ENCODE results near the gene ARHGAP21. TPM values are rescaled to one million over a fixed set of nuclear protein-coding genes. Genes with fewer than 3 reads are reported as not detected.

The ARHGAP21 gene
- total and polyA plus RNA-seq, 7 donors: 25.2 to 87.8 (median 53.2) TPM

DNA sequence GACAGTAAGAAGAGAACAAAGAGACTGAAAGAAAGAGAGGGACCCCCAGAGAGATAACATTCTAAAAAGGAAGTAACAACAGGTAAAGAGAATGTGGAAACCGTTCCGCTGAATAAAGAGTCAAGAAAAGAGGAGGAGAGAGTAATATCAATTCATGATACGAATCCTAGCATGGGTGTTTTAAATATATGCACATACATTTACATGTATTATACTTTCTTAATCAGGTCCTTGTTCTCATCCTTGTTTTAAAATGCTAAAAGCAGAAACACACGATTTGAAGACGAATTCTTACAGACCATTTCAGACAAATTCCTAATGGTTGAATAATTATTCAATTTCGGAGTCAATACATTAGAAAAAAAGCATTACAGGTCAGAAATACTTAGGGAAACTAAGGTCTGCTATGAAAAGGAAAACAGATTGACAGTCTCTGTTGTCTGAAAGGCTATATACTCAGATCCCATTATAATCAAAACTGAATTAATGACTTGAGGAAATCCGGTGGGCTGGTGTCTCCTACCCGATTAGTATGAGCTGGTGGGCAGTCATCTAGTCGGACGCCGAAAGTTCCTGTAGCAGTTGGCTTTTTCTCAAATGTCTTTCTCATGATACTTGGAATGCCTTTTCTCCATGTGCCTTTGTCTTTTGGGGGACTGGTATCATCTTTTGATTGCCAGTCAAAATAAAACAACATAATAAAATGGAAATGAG, 127.3 kb downstream of the ARHGAP21 start:
- WGBS, 2 donors: 96 to 98% methylated on average over 11 of the region's 11 CpGs
- TF ChIP-seq POLR2A (IDR thresholded peaks at IDR 0.05) (no peak), EP300 (IDR thresholded peaks at IDR 0.05) (no peak), POLR2AphosphoS5 (IDR thresholded peaks at IDR 0.05) (no peak)
- TF ChIP-seq, protein P1, sequence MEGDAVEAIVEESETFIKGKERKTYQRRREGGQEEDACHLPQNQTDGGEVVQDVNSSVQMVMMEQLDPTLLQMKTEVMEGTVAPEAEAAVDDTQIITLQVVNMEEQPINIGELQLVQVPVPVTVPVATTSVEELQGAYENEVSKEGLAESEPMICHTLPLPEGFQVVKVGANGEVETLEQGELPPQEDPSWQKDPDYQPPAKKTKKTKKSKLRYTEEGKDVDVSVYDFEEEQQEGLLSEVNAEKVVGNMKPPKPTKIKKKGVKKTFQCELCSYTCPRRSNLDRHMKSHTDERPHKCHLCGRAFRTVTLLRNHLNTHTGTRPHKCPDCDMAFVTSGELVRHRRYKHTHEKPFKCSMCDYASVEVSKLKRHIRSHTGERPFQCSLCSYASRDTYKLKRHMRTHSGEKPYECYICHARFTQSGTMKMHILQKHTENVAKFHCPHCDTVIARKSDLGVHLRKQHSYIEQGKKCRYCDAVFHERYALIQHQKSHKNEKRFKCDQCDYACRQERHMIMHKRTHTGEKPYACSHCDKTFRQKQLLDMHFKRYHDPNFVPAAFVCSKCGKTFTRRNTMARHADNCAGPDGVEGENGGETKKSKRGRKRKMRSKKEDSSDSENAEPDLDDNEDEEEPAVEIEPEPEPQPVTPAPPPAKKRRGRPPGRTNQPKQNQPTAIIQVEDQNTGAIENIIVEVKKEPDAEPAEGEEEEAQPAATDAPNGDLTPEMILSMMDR (IDR thresholded peaks at IDR 0.05): no peak
- Histone ChIP-seq H3K4me3 (no peak overlapping the region), H3K27me3 (no peaks in the 10 kb centered on the region), H3K36me3 (peaks cover 21 to 100% (median 54%) of the 10 kb centered on the region in 4 donors), H3K27ac (no peak overlapping the region), H3K9me3 (no peaks in the 10 kb centered on the region), H3K4me1 (no peaks in the 10 kb centered on the region)
- no peak for DNase-seq
- intact Hi-C loops (cut with DNase I): no loop called here

GRCh38 chr10:24590697-24591457, 132.8 kb downstream of the ARHGAP21 start:
- peaks cover 13 to 100% (median 59%) of the 10 kb centered on the region in 4 donors for H3K36me3 ChIP-seq
- DNase-seq: no peak
- intact Hi-C loops (cut with DNase I): no loop called here

GRCh38 chr10:24589265-24589664, 134.4 kb downstream of the ARHGAP21 start:
- TF ChIP-seq, protein P1 (IDR thresholded peaks at IDR 0.05): no peak
- TF ChIP-seq POLR2A (IDR thresholded peaks at IDR 0.05) (no peak), EP300 (IDR thresholded peaks at IDR 0.05) (no peak), POLR2AphosphoS5 (IDR thresholded peaks at IDR 0.05) (no peak)
- H3K4me1 ChIP-seq: no peaks in the 10 kb centered on the region
- no peaks in the 10 kb centered on the region for H3K9me3 ChIP-seq
- no peak overlapping the region for H3K4me3 ChIP-seq
- peaks cover 13 to 98% (median 50%) of the 10 kb centered on the region in 4 donors for H3K36me3 ChIP-seq
- WGBS, 2 donors: 94 to 95% methylated on average over 2 of the region's 2 CpGs
- H3K27me3 ChIP-seq: no peaks in the 10 kb centered on the region
- DNase-seq: no peak
- intact Hi-C loops (cut with DNase I): no loop called here
- no peak overlapping the region for H3K27ac ChIP-seq

More at GRCh38 chr10:24590697-24591457, 132.8 kb downstream of the ARHGAP21 start:
- no peak overlapping the region for H3K27ac ChIP-seq
- no peaks in the 10 kb centered on the region for H3K9me3 ChIP-seq
- TF ChIP-seq EP300 (IDR thresholded peaks at IDR 0.05) (no peak), POLR2AphosphoS5 (IDR thresholded peaks at IDR 0.05) (no peak), POLR2A (IDR thresholded peaks at IDR 0.05) (no peak)
- TF ChIP-seq, protein P1 (IDR thresholded peaks at IDR 0.05): no peak
- H3K4me1 ChIP-seq: no peaks in the 10 kb centered on the region
- H3K4me3 ChIP-seq: no peak overlapping the region
- no peaks in the 10 kb centered on the region for H3K27me3 ChIP-seq

GRCh38 chr10:24579906-24580305, 143.8 kb downstream of the ARHGAP21 start:
- Histone ChIP-seq H3K4me1 (no peaks in the 10 kb centered on the region), H3K27me3 (no peaks in the 10 kb centered on the region), H3K36me3 (peaks cover 0 to 17% (median 5%) of the 10 kb centered on the region in 4 donors), H3K9me3 (no peaks in the 10 kb centered on the region), H3K27ac (no peak overlapping the region), H3K4me3 (no peak overlapping the region)
- intact Hi-C loops (cut with DNase I): no loop called here
- TF ChIP-seq POLR2AphosphoS5 (IDR thresholded peaks at IDR 0.05) (no peak), EP300 (IDR thresholded peaks at IDR 0.05) (no peak), POLR2A (IDR thresholded peaks at IDR 0.05) (no peak)
- TF ChIP-seq, protein P1 (IDR thresholded peaks at IDR 0.05): no peak
- 66 to 85% methylated on average over 4 of the region's 4 CpGs for WGBS, 2 donors
- DNase-seq: no peak

Measured in sigmoid colon (tissue), 7 donors.